Vagina (tissue), 2 donors: ENCODE measurements around the gene AKR1B1. TPM values are rescaled to one million over a fixed set of nuclear protein-coding genes. Genes with fewer than 3 reads are reported as not detected.

Source experiments
- DNase-seq, 2 donors: peaks; one replicate each; pipeline ENCODE4 v3.0.0-alpha.2; 2017; ENCODE audit errors: extremely low spot score in 2 of 2
- H3K27ac ChIP-seq: fragments of 200-600 bp; sonication (generic); one replicate; pipeline ENCODE4 v1.5.1; 2019
- H3K27me3 ChIP-seq: fragments of 200-600 bp; sonication (generic); one replicate; pipeline ENCODE4 v1.5.1; 2019
- H3K36me3 ChIP-seq, 2 donors: fragments of 200-600 bp; sonication (generic); one replicate each; pipeline ENCODE4 v1.5.1; 2017 to 2019
- H3K4me1 ChIP-seq: fragments of 200-600 bp; sonication (generic); one replicate; pipeline ENCODE4 v1.5.1; 2019
- H3K4me3 ChIP-seq, 2 donors: fragments of 200-600 bp; sonication (generic); 1 replicate in 1 of 2; 2 replicates in 1 of 2; pipeline ENCODE4 v1.5.1; 2016 to 2019
- H3K9me3 ChIP-seq: fragments of 200-600 bp; sonication (generic); one replicate; pipeline ENCODE4 v1.5.1; 2019
- CTCF ChIP-seq, 3 experiments: fragments of 450-650 bp in 2 of 3; fragments of 200-600 bp in 1 of 3; sonication (generic) in 1 of 3; IDR thresholded peaks; one replicate each; pipeline ENCODE4 v1.5.1; 2017 to 2019; ENCODE audit warnings: antibody characterized with exemption in 3 of 3, mild to moderate bottlenecking in 2 of 3, moderate library complexity in 2 of 3
- POLR2A ChIP-seq, 2 donors: fragments of 450-650 bp; IDR thresholded peaks; one replicate each; pipeline ENCODE4 v1.6.1; 2017; ENCODE audit warnings: antibody characterized with exemption in 2 of 2, mild to moderate bottlenecking in 2 of 2, moderate library complexity in 2 of 2
- POLR2AphosphoS5 ChIP-seq, 2 donors: sonication (generic); formaldehyde crosslinking; IDR thresholded peaks; one replicate each; pipeline ENCODE4 v1.9.0; 2017; ENCODE audit warnings: antibody characterized with exemption in 2 of 2, mild to moderate bottlenecking in 2 of 2, low read depth in 1 of 2; ENCODE audit not compliant: insufficient read depth in 1 of 2
- intact Hi-C: fragments of 100-400 bp; cut with DNase I; formaldehyde crosslinking; loops from one replicate; pipeline ENCODE4 v1.15.1; 2023
- total RNA-seq: library from RNA; depleted of rRNA; stranded (reverse); fragments of >200 nt; gene quantifications from one replicate; pipeline ENCODE4 v1.2.3, GENCODE V29; 2016

AKR1B1 gene
- total RNA-seq, 1 donor from 2014 or later = 79.1 TPM

- peak in 1 of 2 donors; percentile 49 for DNase-seq
- intact Hi-C loops = no loop called here
- Histone ChIP-seq H3K27ac (no peak overlapping the region), H3K36me3 (peaks cover 0 to 80% of the 10 kb centered on the region in 2 donors), H3K4me1 (no peaks in the 10 kb centered on the region), H3K9me3 (no peaks in the 10 kb centered on the region), H3K27me3 (no peaks in the 10 kb centered on the region), H3K4me3 (no peak overlapping the region)
- no peak for TF ChIP-seq POLR2A (IDR thresholded peaks at IDR 0.05)
These were observed 15.4 kb downstream of the AKR1B1 start for GRCh38 chr7:134443396-134444070.

GRCh38 chr7:134442441-134443220 is 16.3 kb downstream of the AKR1B1 start:
- no peak for TF ChIP-seq CTCF (IDR thresholded peaks at IDR 0.05)
- Histone ChIP-seq H3K27ac (no peak overlapping the region), H3K4me1 (no peaks in the 10 kb centered on the region), H3K9me3 (no peaks in the 10 kb centered on the region), H3K4me3 (no peak overlapping the region), H3K36me3 (peaks cover 0 to 73% of the 10 kb centered on the region in 2 donors), H3K27me3 (no peaks in the 10 kb centered on the region)
- DNase-seq = peak in 1 of 2 donors; percentile 80
- intact Hi-C loops = no loop called here

GRCh38 chr7:134441264-134441663 is 17.6 kb downstream of the AKR1B1 start:
- H3K27ac ChIP-seq = no peak overlapping the region
- no peaks in the 10 kb centered on the region for H3K9me3 ChIP-seq
- intact Hi-C loops = no loop called here
- no peak overlapping the region for H3K4me3 ChIP-seq
- no peak for TF ChIP-seq POLR2AphosphoS5 (IDR thresholded peaks at IDR 0.05; ENCODE audit: insufficient read depth in 1 of 2, low read depth in 1 of 2)
- no peak for TF ChIP-seq POLR2A (IDR thresholded peaks at IDR 0.05)
- no peak for TF ChIP-seq CTCF (IDR thresholded peaks at IDR 0.05)
- H3K27me3 ChIP-seq = no peaks in the 10 kb centered on the region
- peaks cover 0 to 60% of the 10 kb centered on the region in 2 donors for H3K36me3 ChIP-seq
- no peaks in the 10 kb centered on the region for H3K4me1 ChIP-seq
- DNase-seq = peak in 1 of 2 donors; percentile 49

- no peak overlapping the region for H3K4me3 ChIP-seq
- no peak for DNase-seq
These were observed 18.4 kb downstream of the AKR1B1 start for GRCh38 chr7:134440476-134440875.

GRCh38 chr7:134440067-134440466 is 18.8 kb downstream of the AKR1B1 start:
- DNase-seq = peak in 1 of 2 donors; percentile 49
- Histone ChIP-seq H3K27ac (no peak overlapping the region), H3K27me3 (no peaks in the 10 kb centered on the region), H3K9me3 (no peaks in the 10 kb centered on the region), H3K36me3 (peaks cover 0 to 52% of the 10 kb centered on the region in 2 donors), H3K4me1 (no peaks in the 10 kb centered on the region), H3K4me3 (no peak overlapping the region)
- intact Hi-C loops = no loop called here
- no peak for TF ChIP-seq POLR2AphosphoS5 (IDR thresholded peaks at IDR 0.05; ENCODE audit: insufficient read depth in 1 of 2, low read depth in 1 of 2)
- no peak for TF ChIP-seq POLR2A (IDR thresholded peaks at IDR 0.05)
- no peak for TF ChIP-seq CTCF (IDR thresholded peaks at IDR 0.05)

More at GRCh38 chr7:134440476-134440875, 18.4 kb downstream of the AKR1B1 start:
- no peak for TF ChIP-seq CTCF (IDR thresholded peaks at IDR 0.05)
- TF ChIP-seq POLR2A (IDR thresholded peaks at IDR 0.05) = no peak
- TF ChIP-seq POLR2AphosphoS5 (IDR thresholded peaks at IDR 0.05; ENCODE audit: insufficient read depth in 1 of 2, low read depth in 1 of 2) = no peak
- H3K27ac ChIP-seq = no peak overlapping the region
- no peaks in the 10 kb centered on the region for H3K27me3 ChIP-seq
- peaks cover 0 to 52% of the 10 kb centered on the region in 2 donors for H3K36me3 ChIP-seq
- no peaks in the 10 kb centered on the region for H3K4me1 ChIP-seq
- no peaks in the 10 kb centered on the region for H3K9me3 ChIP-seq
- intact Hi-C loops = no loop called here
